Measurements from ENCODE around the gene CTXND1. TPM values are rescaled to one million over a fixed set of nuclear protein-coding genes. Genes with fewer than 3 reads are reported as not detected.
A peak's percentile ranks its signal among the peaks of the same experiment; 100 is the strongest.

The CTXND1 gene
- total RNA-seq, 2 experiments from 2014 or later, result not detected

- Mint-ChIP-seq H3K36me3 (ENCODE audit: low read depth) (no peaks in the 10 kb centered on the region), H3K4me1 (peaks cover 8% of the 10 kb centered on the region), H3K9me3 (no peaks in the 10 kb centered on the region), H3K27ac (no peak overlapping the region), H3K27me3 (peaks cover 47% of the 10 kb centered on the region), H3K4me3 (no peak overlapping the region)
- CTCF ChIA-PET, result no interaction called here
- POLR2A ChIA-PET, result no interaction called here
- no peak for DNase-seq
Observed at GRCh38 chr15:80246425-80246894, 5.6 kb downstream of the CTXND1 start.

GRCh38 chr15:80242802-80243201 lies 9.2 kb downstream of the CTXND1 start:
- Mint-ChIP-seq H3K27ac (no peak overlapping the region), H3K9me3 (no peaks in the 10 kb centered on the region), H3K4me3 (no peak overlapping the region), H3K4me1 (peaks cover 3% of the 10 kb centered on the region), H3K36me3 (ENCODE audit: low read depth) (no peaks in the 10 kb centered on the region), H3K27me3 (peaks cover 20% of the 10 kb centered on the region)
- no peak for DNase-seq
- POLR2A ChIA-PET, result no interaction called here
- CTCF ChIA-PET, result no interaction called here

GRCh38 chr15:80242132-80242769 lies 9.8 kb downstream of the CTXND1 start:
- Mint-ChIP-seq H3K4me1 (peaks cover 3% of the 10 kb centered on the region), H3K27me3 (peaks cover 20% of the 10 kb centered on the region), H3K4me3 (no peak overlapping the region), H3K9me3 (no peaks in the 10 kb centered on the region), H3K36me3 (ENCODE audit: low read depth) (no peaks in the 10 kb centered on the region), H3K27ac (no peak overlapping the region)
- DNase-seq, result no peak
- ChIA-PET POLR2A (no interaction called here), CTCF (interaction anchor here (0.8 kb wide), 1 partner anchor 76 kb away, joined by 3 read pairs; no protein-coding TSS in a partner anchor)

- H3K4me3 Mint-ChIP-seq, result no peak overlapping the region
- ChIA-PET CTCF (interaction anchor here (0.8 kb wide), 1 partner anchor 77 kb away, joined by 3 read pairs; no protein-coding TSS in a partner anchor), POLR2A (no interaction called here)
- H3K9me3 Mint-ChIP-seq, result no peaks in the 10 kb centered on the region
- no peaks in the 10 kb centered on the region for H3K36me3 Mint-ChIP-seq (ENCODE audit: low read depth)
- peaks cover 3% of the 10 kb centered on the region for H3K4me1 Mint-ChIP-seq
- no peak overlapping the region for H3K27ac Mint-ChIP-seq
- H3K27me3 Mint-ChIP-seq, result peaks cover 13% of the 10 kb centered on the region
- no peak for DNase-seq
Observed at GRCh38 chr15:80241508-80241907, 10.5 kb downstream of the CTXND1 start.

GRCh38 chr15:80240276-80240675 lies 11.7 kb downstream of the CTXND1 start:
- Mint-ChIP-seq H3K4me3 (no peak overlapping the region), H3K36me3 (ENCODE audit: low read depth) (no peaks in the 10 kb centered on the region), H3K4me1 (peaks cover 3% of the 10 kb centered on the region), H3K27ac (no peak overlapping the region), H3K9me3 (no peaks in the 10 kb centered on the region), H3K27me3 (peaks cover 5% of the 10 kb centered on the region)
- no peak for DNase-seq
- CTCF ChIA-PET, result no interaction called here
- POLR2A ChIA-PET, result no interaction called here

- H3K4me1 Mint-ChIP-seq, result no peaks in the 10 kb centered on the region
- H3K27me3 Mint-ChIP-seq, result peaks cover 9% of the 10 kb centered on the region
- no peaks in the 10 kb centered on the region for H3K36me3 Mint-ChIP-seq (ENCODE audit: low read depth)
- no peak overlapping the region for H3K4me3 Mint-ChIP-seq
- H3K27ac Mint-ChIP-seq, result no peak overlapping the region
- H3K9me3 Mint-ChIP-seq, result no peaks in the 10 kb centered on the region
- DNase-seq, result peak; percentile 46
- CTCF ChIA-PET, result no interaction called here
- POLR2A ChIA-PET, result no interaction called here
Observed at GRCh38 chr15:80234883-80235282, 17.1 kb downstream of the CTXND1 start.

GRCh38 chr15:80233581-80233980 lies 18.4 kb downstream of the CTXND1 start:
- no peaks in the 10 kb centered on the region for H3K9me3 Mint-ChIP-seq
- ChIA-PET POLR2A (interaction anchor here (0.6 kb wide), 1 partner anchor 682 kb away, joined by 3 read pairs; no protein-coding TSS in a partner anchor), CTCF (no interaction called here)
- no peaks in the 10 kb centered on the region for H3K36me3 Mint-ChIP-seq (ENCODE audit: low read depth)
- H3K4me1 Mint-ChIP-seq, result no peaks in the 10 kb centered on the region
- H3K27me3 Mint-ChIP-seq, result peaks cover 14% of the 10 kb centered on the region
- no peak overlapping the region for H3K27ac Mint-ChIP-seq
- no peak for DNase-seq
- H3K4me3 Mint-ChIP-seq, result no peak overlapping the region

GRCh38 chr15:80231371-80231770 lies 20.6 kb downstream of the CTXND1 start:
- no peak for DNase-seq
- Mint-ChIP-seq H3K4me1 (no peaks in the 10 kb centered on the region), H3K27me3 (peaks cover 29% of the 10 kb centered on the region), H3K9me3 (no peaks in the 10 kb centered on the region), H3K36me3 (ENCODE audit: low read depth) (no peaks in the 10 kb centered on the region), H3K27ac (no peak overlapping the region), H3K4me3 (no peak overlapping the region)
- CTCF ChIA-PET, result no interaction called here
- POLR2A ChIA-PET, result no interaction called here

GRCh38 chr15:80228959-80229610 lies 22.9 kb downstream of the CTXND1 start:
- H3K36me3 Mint-ChIP-seq (ENCODE audit: low read depth), result no peaks in the 10 kb centered on the region
- H3K4me1 Mint-ChIP-seq, result no peaks in the 10 kb centered on the region
- H3K27me3 Mint-ChIP-seq, result peaks cover 44% of the 10 kb centered on the region
- POLR2A ChIA-PET, result no interaction called here
- CTCF ChIA-PET, result interaction anchor here (0.6 kb wide), 1 partner anchor 57 kb away, joined by 3 read pairs; no protein-coding TSS in a partner anchor
- no peak for DNase-seq
- H3K27ac Mint-ChIP-seq, result no peak overlapping the region
- no peaks in the 10 kb centered on the region for H3K9me3 Mint-ChIP-seq
- H3K4me3 Mint-ChIP-seq, result no peak overlapping the region

- no peaks in the 10 kb centered on the region for H3K36me3 Mint-ChIP-seq (ENCODE audit: low read depth)
- no peaks in the 10 kb centered on the region for H3K9me3 Mint-ChIP-seq
- H3K27me3 Mint-ChIP-seq, result peaks cover 14% of the 10 kb centered on the region
- DNase-seq, result no peak
- POLR2A ChIA-PET, result no interaction called here
- H3K4me1 Mint-ChIP-seq, result no peaks in the 10 kb centered on the region
- H3K4me3 Mint-ChIP-seq, result no peak overlapping the region
- CTCF ChIA-PET, result no interaction called here
- no peak overlapping the region for H3K27ac Mint-ChIP-seq
Observed at GRCh38 chr15:80219955-80220354, 32.1 kb downstream of the CTXND1 start.

GRCh38 chr15:80217327-80217900 lies 34.6 kb downstream of the CTXND1 start:
- Mint-ChIP-seq H3K27ac (no peak overlapping the region), H3K4me1 (no peaks in the 10 kb centered on the region), H3K27me3 (peaks cover 19% of the 10 kb centered on the region), H3K4me3 (no peak overlapping the region), H3K36me3 (ENCODE audit: low read depth) (no peaks in the 10 kb centered on the region), H3K9me3 (no peaks in the 10 kb centered on the region)
- no peak for DNase-seq
- POLR2A ChIA-PET, result no interaction called here
- CTCF ChIA-PET, result no interaction called here

GRCh38 chr15:80216911-80217310 lies 35.1 kb downstream of the CTXND1 start:
- Mint-ChIP-seq H3K27ac (no peak overlapping the region), H3K9me3 (no peaks in the 10 kb centered on the region), H3K4me3 (no peak overlapping the region), H3K36me3 (ENCODE audit: low read depth) (no peaks in the 10 kb centered on the region), H3K27me3 (peaks cover 22% of the 10 kb centered on the region), H3K4me1 (no peaks in the 10 kb centered on the region)
- no peak for DNase-seq
- ChIA-PET CTCF (interaction anchor here (0.6 kb wide), 1 partner anchor 1236 kb away, joined by 3 read pairs; no protein-coding TSS in a partner anchor), POLR2A (no interaction called here)

- ChIA-PET CTCF (interaction anchor here (0.6 kb wide), 1 partner anchor 1235 kb away, joined by 3 read pairs; no protein-coding TSS in a partner anchor), POLR2A (no interaction called here)
- no peaks in the 10 kb centered on the region for H3K4me1 Mint-ChIP-seq
- H3K36me3 Mint-ChIP-seq (ENCODE audit: low read depth), result no peaks in the 10 kb centered on the region
- no peak for DNase-seq
- no peak overlapping the region for H3K4me3 Mint-ChIP-seq
- H3K27me3 Mint-ChIP-seq, result peaks cover 21% of the 10 kb centered on the region
- H3K9me3 Mint-ChIP-seq, result no peaks in the 10 kb centered on the region
- no peak overlapping the region for H3K27ac Mint-ChIP-seq
Observed at GRCh38 chr15:80216141-80216540, 35.9 kb downstream of the CTXND1 start.
